ENCODE measurements around the gene CDK8.

Gene CDK8

GRCh38 chr13:26253262-26253786 is 605 bp upstream of the CDK8 start:
- Histone ChIP-seq H3K36me3 (peaks cover 5% of the 10 kb centered on the region; the same call in 1 of the 2 replicates), H3K27ac (peak overlapping the region; percentile 99), H3K27me3 (ENCODE audit: insufficient read depth, low read depth, severe bottlenecking) (no peaks in the 10 kb centered on the region), H3K9me3 (ENCODE audit: severe bottlenecking) (no peaks in the 10 kb centered on the region), H3K4me3 (ENCODE audit: low read depth, low read length) (peak overlapping the region; percentile 90)
- no peak for TF ChIP-seq CTCF (IDR thresholded peaks at IDR 0.05; ENCODE audit: low read depth, low read length)
- no peak for DNase-seq

GRCh38 chr13:26254583-26255111 is 718 bp downstream of the CDK8 start:
- H3K4me3 ChIP-seq (ENCODE audit: low read depth, low read length), result peak overlapping the region; percentile 90
- H3K9me3 ChIP-seq (ENCODE audit: severe bottlenecking), result no peaks in the 10 kb centered on the region
- TF ChIP-seq CTCF (IDR thresholded peaks at IDR 0.05; ENCODE audit: low read depth, low read length), result 0 out of 2 replicates have a peak, but pooled peaks have one; percentile 19
- H3K27me3 ChIP-seq (ENCODE audit: insufficient read depth, low read depth, severe bottlenecking), result no peaks in the 10 kb centered on the region
- H3K36me3 ChIP-seq, result peaks cover 5% of the 10 kb centered on the region; the same call in 1 of the 2 replicates
- peak; percentile 65 for DNase-seq
- peak overlapping the region; percentile 99 for H3K27ac ChIP-seq

- H3K27ac ChIP-seq, result peak overlapping the region; percentile 99
Observed at GRCh38 chr13:26255115-26255514, 1.2 kb downstream of the CDK8 start.

GRCh38 chr13:26255691-26256277 is 1.9 kb downstream of the CDK8 start:
- no peak for DNase-seq
- H3K27ac ChIP-seq, result peak overlapping the region; percentile 99
- H3K36me3 ChIP-seq, result peaks cover 5% of the 10 kb centered on the region; the same call in 1 of the 2 replicates
- no peaks in the 10 kb centered on the region for H3K9me3 ChIP-seq (ENCODE audit: severe bottlenecking)
- no peaks in the 10 kb centered on the region for H3K27me3 ChIP-seq (ENCODE audit: insufficient read depth, low read depth, severe bottlenecking)
- TF ChIP-seq CTCF (IDR thresholded peaks at IDR 0.05; ENCODE audit: low read depth, low read length), result no peak
- H3K4me3 ChIP-seq (ENCODE audit: low read depth, low read length), result peak overlapping the region; percentile 90

More at GRCh38 chr13:26255115-26255514, 1.2 kb downstream of the CDK8 start:
- no peak for TF ChIP-seq CTCF (IDR thresholded peaks at IDR 0.05; ENCODE audit: low read depth, low read length)
- Histone ChIP-seq H3K4me3 (ENCODE audit: low read depth, low read length) (peak overlapping the region; percentile 90), H3K9me3 (ENCODE audit: severe bottlenecking) (no peaks in the 10 kb centered on the region), H3K27me3 (ENCODE audit: insufficient read depth, low read depth, severe bottlenecking) (no peaks in the 10 kb centered on the region), H3K36me3 (peaks cover 5% of the 10 kb centered on the region; the same call in 1 of the 2 replicates)
- no peak for DNase-seq

GRCh38 chr13:26257049-26257448 is 3.1 kb downstream of the CDK8 start:
- no peak for DNase-seq
- Histone ChIP-seq H3K9me3 (ENCODE audit: severe bottlenecking) (no peaks in the 10 kb centered on the region), H3K36me3 (peaks cover 5% of the 10 kb centered on the region; the same call in 1 of the 2 replicates), H3K27me3 (ENCODE audit: insufficient read depth, low read depth, severe bottlenecking) (no peaks in the 10 kb centered on the region), H3K27ac (peak overlapping the region; percentile 99), H3K4me3 (ENCODE audit: low read depth, low read length) (peak overlapping the region; percentile 90)
- no peak for TF ChIP-seq CTCF (IDR thresholded peaks at IDR 0.05; ENCODE audit: low read depth, low read length)

All from WERI-Rb-1 (cell line).